Testis (tissue), 2 donors: ENCODE data around the gene YDJC.

Experiments used
- CTCF ChIP-seq, 3 experiments: fragments of 450-650 bp in 2 of 3; fragments of 200-600 bp in 1 of 3; sonication (generic) in 1 of 3; IDR thresholded peaks; one replicate each; pipeline ENCODE4 v1.5.1; 2016 to 2019; ENCODE audit warnings: antibody characterized with exemption in 3 of 3, mild to moderate bottlenecking in 2 of 3, moderate library complexity in 1 of 3
- POLR2A ChIP-seq: fragments of 450-650 bp; IDR thresholded peaks from one replicate; pipeline ENCODE4 v1.6.1; 2017; ENCODE audit warnings: antibody characterized with exemption, mild to moderate bottlenecking, moderate library complexity

- TF ChIP-seq CTCF (IDR thresholded peaks at IDR 0.05) = no peak
- no peak for TF ChIP-seq POLR2A
These were observed 3.7 kb upstream of the YDJC start for GRCh38 chr22:21633481-21633880.
